Measurements from ENCODE around the gene ZNF511. TPM values are rescaled to one million over a fixed set of nuclear protein-coding genes. Genes with fewer than 3 reads are reported as not detected.
A peak's percentile ranks its signal among the peaks of the same experiment; 100 is the strongest.

ZNF511 gene
- total and polyA plus RNA-seq, 9 of the 15 experiments (the other 6 are each of a cell fraction or from before 2014, with no cell fraction given) = 0.61 to 69.3 (median 40.1) TPM

GRCh38 chr10:133278577-133279265, 30.0 kb upstream of the ZNF511 start (continued):
- TF ChIP-seq, protein P1, sequence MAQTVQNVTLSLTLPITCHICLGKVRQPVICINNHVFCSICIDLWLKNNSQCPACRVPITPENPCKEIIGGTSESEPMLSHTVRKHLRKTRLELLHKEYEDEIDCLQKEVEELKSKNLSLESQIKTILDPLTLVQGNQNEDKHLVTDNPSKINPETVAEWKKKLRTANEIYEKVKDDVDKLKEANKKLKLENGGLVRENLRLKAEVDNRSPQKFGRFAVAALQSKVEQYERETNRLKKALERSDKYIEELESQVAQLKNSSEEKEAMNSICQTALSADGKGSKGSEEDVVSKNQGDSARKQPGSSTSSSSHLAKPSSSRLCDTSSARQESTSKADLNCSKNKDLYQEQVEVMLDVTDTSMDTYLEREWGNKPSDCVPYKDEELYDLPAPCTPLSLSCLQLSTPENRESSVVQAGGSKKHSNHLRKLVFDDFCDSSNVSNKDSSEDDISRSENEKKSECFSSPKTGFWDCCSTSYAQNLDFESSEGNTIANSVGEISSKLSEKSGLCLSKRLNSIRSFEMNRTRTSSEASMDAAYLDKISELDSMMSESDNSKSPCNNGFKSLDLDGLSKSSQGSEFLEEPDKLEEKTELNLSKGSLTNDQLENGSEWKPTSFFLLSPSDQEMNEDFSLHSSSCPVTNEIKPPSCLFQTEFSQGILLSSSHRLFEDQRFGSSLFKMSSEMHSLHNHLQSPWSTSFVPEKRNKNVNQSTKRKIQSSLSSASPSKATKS (CRISPR knock-in tag; IDR thresholded peaks at IDR 0.05) = no peak
- TF ChIP-seq TAF7 (tag; IDR thresholded peaks at IDR 0.05) = no peak
- no peak for TF ChIP-seq ZNF274 (IDR thresholded peaks at IDR 0.05; ENCODE audit: borderline replicate concordance, low read depth, low read length)
- TF ChIP-seq ZNF212 (CRISPR knock-in tag; IDR thresholded peaks at IDR 0.05) = no peak
- no peak for TF ChIP-seq NFXL1 (CRISPR knock-in tag; IDR thresholded peaks at IDR 0.05)
- TF ChIP-seq NCOA4 (IDR thresholded peaks at IDR 0.05; ENCODE audit: partially characterized antibody) = no peak
- TF ChIP-seq, protein P2, sequence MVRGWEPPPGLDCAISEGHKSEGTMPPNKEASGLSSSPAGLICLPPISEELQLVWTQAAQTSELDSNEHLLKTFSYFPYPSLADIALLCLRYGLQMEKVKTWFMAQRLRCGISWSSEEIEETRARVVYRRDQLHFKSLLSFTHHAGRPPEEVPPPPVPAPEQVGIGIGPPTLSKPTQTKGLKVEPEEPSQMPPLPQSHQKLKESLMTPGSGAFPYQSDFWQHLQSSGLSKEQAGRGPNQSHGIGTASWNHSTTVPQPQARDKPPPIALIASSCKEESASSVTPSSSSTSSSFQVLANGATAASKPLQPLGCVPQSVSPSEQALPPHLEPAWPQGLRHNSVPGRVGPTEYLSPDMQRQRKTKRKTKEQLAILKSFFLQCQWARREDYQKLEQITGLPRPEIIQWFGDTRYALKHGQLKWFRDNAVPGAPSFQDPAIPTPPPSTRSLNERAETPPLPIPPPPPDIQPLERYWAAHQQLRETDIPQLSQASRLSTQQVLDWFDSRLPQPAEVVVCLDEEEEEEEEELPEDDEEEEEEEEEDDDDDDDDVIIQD (CRISPR knock-in tag; IDR thresholded peaks at IDR 0.05) = no peak
- no peak for TF ChIP-seq NFYB (IDR thresholded peaks at IDR 0.05; ENCODE audit: extremely low read depth, insufficient read length)
- no peak for TF ChIP-seq POLR3A (IDR thresholded peaks at IDR 0.05; ENCODE audit: borderline replicate concordance, extremely low read depth, insufficient read depth, insufficient read length)
- no peak for TF ChIP-seq TGIF2 (CRISPR knock-in tag; IDR thresholded peaks at IDR 0.05)
- no peak for TF ChIP-seq ZKSCAN3 (CRISPR knock-in tag; IDR thresholded peaks at IDR 0.05)
- no peak for TF ChIP-seq ARID3A (IDR thresholded peaks at IDR 0.05; ENCODE audit: borderline replicate concordance, low read depth, low read length)
- TF ChIP-seq CSDE1 (IDR thresholded peaks at IDR 0.05) = no peak
- TF ChIP-seq HNRNPUL1 (IDR thresholded peaks at IDR 0.05; ENCODE audit: low read length) = no peak
- no peak for TF ChIP-seq IFI16 (CRISPR knock-in tag; IDR thresholded peaks at IDR 0.05)
- TF ChIP-seq MED1 (CRISPR knock-in tag; IDR thresholded peaks at IDR 0.05; ENCODE audit: borderline replicate concordance) = no peak
- no peak for TF ChIP-seq XRCC4 (IDR thresholded peaks at IDR 0.05; ENCODE audit: extremely low read depth, insufficient read depth, insufficient read length)
- no peak for TF ChIP-seq RBM14 (IDR thresholded peaks at IDR 0.05; ENCODE audit: borderline replicate concordance, insufficient read depth, low read depth, low read length)
- TF ChIP-seq, protein P3, sequence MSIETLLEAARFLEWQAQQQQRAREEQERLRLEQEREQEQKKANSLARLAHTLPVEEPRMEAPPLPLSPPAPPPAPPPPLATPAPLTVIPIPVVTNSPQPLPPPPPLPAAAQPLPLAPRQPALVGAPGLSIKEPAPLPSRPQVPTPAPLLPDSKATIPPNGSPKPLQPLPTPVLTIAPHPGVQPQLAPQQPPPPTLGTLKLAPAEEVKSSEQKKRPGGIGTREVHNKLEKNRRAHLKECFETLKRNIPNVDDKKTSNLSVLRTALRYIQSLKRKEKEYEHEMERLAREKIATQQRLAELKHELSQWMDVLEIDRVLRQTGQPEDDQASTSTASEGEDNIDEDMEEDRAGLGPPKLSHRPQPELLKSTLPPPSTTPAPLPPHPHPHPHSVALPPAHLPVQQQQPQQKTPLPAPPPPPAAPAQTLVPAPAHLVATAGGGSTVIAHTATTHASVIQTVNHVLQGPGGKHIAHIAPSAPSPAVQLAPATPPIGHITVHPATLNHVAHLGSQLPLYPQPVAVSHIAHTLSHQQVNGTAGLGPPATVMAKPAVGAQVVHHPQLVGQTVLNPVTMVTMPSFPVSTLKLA (conservative IDR thresholded peaks at IDR 0.05) = peak; percentile 37 to 61; a peak in 1 of 4 replicates

Data from K562 (cell line).